WTC11 (cell line): Measurements from ENCODE around the gene XIRP1.

Experiments used
- CREB1 ChIP-seq: sonication (generic); formaldehyde crosslinking; IDR thresholded peaks from 2 replicates; pipeline ENCODE4 v1.8.0; 2023; ENCODE audit warnings: mild to moderate bottlenecking, missing genetic modification reagents
- CREM ChIP-seq: sonication (generic); formaldehyde crosslinking; IDR thresholded peaks from 2 replicates; pipeline ENCODE4 v1.8.1; 2022; ENCODE audit warnings: mild to moderate bottlenecking, missing genetic modification reagents, moderate library complexity
- NR3C1 ChIP-seq: sonication (generic); formaldehyde crosslinking; conservative IDR thresholded peaks from 2 replicates; pipeline ENCODE4 v1.8.1; 2023; ENCODE audit warnings: low read depth, mild to moderate bottlenecking, missing genetic modification reagents
- RORB ChIP-seq: fragments of 250-450 bp; sonication (Bioruptor Pico); IDR thresholded peaks from 2 replicates; pipeline ENCODE4 v1.9.0; 2021; ENCODE audit warnings: mild to moderate bottlenecking
- SP1 ChIP-seq: sonication (generic); formaldehyde crosslinking; conservative IDR thresholded peaks from 2 replicates; pipeline ENCODE4 v1.8.1; 2022; ENCODE audit warnings: missing genetic modification reagents
- TF ChIP-seq, protein P1 (sequence below): sonication (generic); formaldehyde crosslinking; IDR thresholded peaks from 2 replicates; pipeline ENCODE4 v1.8.0; 2022; ENCODE audit warnings: missing genetic modification reagents
- TF ChIP-seq, protein P2 (sequence below): fragments of 200-600 bp; IDR thresholded peaks from 2 replicates; pipeline ENCODE4 v1.8.0; 2022; ENCODE audit warnings: antibody characterized with exemption
- TF ChIP-seq, protein P3 (sequence below): sonication (generic); formaldehyde crosslinking; IDR thresholded peaks from 2 replicates; pipeline ENCODE4 v1.8.0; 2022; ENCODE audit warnings: mild to moderate bottlenecking, missing genetic modification reagents

DNA sequence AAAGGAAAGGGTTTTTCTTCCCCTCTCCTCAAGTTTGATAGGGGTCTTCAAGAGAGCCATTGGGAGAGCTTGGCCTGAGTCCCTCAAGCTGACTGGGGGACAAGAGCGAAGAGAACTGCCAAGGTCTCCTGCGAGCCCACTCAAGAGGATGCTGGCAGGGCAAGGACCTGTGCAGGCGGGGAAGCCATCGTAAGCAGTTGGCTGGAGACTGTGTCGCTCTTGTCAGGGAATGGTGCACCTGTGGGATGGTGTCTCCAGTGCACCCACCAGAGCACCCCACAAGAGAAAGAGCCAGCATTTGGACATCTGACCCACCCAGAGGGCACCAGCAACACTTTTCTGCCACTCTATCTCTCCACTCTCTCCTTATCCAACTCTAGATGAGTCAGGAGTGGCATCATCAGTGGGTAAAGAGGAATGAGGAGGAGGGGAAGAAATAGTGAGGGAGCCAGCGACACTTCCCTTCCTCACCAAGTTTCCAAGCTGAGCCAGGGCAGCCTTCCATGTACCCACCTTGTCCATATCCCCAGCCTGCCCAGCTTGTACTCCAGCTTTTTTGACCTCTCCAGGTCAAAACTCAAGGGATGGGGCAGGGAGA, 13.6 kb upstream of the XIRP1 start:
- TF ChIP-seq, protein P1, sequence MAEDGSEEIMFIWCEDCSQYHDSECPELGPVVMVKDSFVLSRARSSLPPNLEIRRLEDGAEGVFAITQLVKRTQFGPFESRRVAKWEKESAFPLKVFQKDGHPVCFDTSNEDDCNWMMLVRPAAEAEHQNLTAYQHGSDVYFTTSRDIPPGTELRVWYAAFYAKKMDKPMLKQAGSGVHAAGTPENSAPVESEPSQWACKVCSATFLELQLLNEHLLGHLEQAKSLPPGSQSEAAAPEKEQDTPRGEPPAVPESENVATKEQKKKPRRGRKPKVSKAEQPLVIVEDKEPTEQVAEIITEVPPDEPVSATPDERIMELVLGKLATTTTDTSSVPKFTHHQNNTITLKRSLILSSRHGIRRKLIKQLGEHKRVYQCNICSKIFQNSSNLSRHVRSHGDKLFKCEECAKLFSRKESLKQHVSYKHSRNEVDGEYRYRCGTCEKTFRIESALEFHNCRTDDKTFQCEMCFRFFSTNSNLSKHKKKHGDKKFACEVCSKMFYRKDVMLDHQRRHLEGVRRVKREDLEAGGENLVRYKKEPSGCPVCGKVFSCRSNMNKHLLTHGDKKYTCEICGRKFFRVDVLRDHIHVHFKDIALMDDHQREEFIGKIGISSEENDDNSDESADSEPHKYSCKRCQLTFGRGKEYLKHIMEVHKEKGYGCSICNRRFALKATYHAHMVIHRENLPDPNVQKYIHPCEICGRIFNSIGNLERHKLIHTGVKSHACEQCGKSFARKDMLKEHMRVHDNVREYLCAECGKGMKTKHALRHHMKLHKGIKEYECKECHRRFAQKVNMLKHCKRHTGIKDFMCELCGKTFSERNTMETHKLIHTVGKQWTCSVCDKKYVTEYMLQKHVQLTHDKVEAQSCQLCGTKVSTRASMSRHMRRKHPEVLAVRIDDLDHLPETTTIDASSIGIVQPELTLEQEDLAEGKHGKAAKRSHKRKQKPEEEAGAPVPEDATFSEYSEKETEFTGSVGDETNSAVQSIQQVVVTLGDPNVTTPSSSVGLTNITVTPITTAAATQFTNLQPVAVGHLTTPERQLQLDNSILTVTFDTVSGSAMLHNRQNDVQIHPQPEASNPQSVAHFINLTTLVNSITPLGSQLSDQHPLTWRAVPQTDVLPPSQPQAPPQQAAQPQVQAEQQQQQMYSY (CRISPR knock-in tag): no peak
- TF ChIP-seq, protein P2, sequence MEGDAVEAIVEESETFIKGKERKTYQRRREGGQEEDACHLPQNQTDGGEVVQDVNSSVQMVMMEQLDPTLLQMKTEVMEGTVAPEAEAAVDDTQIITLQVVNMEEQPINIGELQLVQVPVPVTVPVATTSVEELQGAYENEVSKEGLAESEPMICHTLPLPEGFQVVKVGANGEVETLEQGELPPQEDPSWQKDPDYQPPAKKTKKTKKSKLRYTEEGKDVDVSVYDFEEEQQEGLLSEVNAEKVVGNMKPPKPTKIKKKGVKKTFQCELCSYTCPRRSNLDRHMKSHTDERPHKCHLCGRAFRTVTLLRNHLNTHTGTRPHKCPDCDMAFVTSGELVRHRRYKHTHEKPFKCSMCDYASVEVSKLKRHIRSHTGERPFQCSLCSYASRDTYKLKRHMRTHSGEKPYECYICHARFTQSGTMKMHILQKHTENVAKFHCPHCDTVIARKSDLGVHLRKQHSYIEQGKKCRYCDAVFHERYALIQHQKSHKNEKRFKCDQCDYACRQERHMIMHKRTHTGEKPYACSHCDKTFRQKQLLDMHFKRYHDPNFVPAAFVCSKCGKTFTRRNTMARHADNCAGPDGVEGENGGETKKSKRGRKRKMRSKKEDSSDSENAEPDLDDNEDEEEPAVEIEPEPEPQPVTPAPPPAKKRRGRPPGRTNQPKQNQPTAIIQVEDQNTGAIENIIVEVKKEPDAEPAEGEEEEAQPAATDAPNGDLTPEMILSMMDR: no peak
- no peak for TF ChIP-seq CREM (CRISPR knock-in tag)
- TF ChIP-seq RORB (CRISPR knock-in tag): no peak
- no peak for TF ChIP-seq CREB1 (CRISPR knock-in tag)
- TF ChIP-seq, protein P3, sequence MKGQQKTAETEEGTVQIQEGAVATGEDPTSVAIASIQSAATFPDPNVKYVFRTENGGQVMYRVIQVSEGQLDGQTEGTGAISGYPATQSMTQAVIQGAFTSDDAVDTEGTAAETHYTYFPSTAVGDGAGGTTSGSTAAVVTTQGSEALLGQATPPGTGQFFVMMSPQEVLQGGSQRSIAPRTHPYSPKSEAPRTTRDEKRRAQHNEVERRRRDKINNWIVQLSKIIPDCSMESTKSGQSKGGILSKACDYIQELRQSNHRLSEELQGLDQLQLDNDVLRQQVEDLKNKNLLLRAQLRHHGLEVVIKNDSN: no peak
- TF ChIP-seq NR3C1 (CRISPR knock-in tag): no peak
- no peak for TF ChIP-seq SP1 (CRISPR knock-in tag)
